Fibroblast of skin of abdomen (primary cell): ENCODE measurements around the gene CRABP1.
"Not testable (repeated sequence)": the region's sequence is repeated elsewhere in the genome, so short reads cannot be mapped to it uniquely, and the experiment has no call there.

Experiments used
- DNase-seq: peaks from one replicate; pipeline ENCODE4 v3.0.0-alpha.2; 2013

Gene CRABP1

DNA sequence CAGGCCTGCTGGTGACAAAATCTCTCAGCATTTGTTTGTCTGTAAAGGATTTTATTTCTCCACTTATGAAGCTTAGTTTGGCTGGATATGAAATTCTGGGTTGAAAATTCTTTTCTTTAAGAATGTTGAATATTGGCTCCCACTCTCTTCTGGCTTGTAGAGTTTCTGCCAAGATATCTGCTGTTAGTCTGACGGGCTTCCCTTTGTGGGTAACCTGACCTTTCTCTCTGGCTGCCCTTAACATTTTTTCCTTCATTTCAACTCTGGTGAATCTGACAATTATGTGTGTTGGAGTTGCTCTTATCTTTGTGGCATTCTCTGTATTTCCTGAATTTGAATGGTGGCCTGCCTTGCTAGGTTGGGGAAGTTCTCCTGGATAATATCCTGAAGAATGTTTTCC is 40.0 kb downstream of the CRABP1 start:
- DNase-seq: not testable (repeated sequence)

DNA sequence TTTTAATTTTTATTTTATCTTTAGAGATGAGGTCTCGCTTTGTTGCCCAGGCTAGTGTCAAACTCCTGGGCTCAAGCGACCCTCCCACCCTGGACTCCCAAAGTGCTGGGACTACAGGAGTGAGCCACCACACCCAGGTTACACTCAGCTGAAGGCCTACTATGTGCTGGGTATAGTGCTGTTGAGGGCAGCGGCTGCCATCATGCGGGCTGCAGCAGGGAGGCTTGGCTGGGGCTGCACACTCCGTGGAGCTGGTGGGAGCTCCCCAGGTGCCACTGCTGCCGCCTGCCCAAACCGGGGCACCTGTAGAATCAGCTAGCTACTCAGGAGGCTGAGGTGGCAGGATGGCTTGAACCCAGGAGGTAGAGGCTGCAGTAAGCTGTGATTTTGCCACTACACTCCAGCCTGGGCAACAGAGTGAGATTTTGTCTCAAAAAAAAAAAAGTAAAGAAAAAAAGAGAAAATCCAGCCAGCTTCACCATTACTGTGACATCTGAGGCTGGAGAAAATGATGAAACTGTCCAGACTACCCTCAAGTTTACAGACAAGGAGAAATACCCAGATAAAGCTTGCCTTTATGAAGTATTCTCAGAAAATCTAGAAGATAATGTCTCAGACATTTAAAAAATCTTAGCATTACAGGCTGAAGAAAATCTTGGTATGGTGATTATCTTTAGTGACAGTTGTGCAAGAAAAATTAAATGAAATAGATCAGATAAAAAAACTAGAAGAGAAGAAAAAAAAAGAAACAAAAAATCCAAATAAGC is 42.1 kb downstream of the CRABP1 start:
- DNase-seq: no peak

DNA sequence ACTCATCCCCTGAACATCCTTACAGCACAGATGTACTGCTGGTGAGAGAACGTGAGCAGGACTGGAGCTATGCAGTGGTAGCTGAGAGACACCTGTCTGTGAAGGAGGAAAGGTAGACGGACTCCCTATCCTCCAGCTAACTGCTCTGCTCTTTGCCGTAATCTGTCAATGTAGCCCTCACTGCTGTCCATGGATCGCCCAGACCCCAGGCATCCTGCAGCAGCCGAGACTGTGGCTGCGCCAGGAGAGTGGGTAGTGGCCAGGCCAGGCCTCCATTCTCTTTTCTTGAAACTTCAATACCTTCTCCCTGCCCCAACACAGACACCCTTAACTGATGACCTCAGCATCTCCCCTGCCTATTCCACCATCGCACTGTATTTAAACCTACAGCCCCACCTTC is 44.5 kb downstream of the CRABP1 start:
- no peak for DNase-seq

DNA sequence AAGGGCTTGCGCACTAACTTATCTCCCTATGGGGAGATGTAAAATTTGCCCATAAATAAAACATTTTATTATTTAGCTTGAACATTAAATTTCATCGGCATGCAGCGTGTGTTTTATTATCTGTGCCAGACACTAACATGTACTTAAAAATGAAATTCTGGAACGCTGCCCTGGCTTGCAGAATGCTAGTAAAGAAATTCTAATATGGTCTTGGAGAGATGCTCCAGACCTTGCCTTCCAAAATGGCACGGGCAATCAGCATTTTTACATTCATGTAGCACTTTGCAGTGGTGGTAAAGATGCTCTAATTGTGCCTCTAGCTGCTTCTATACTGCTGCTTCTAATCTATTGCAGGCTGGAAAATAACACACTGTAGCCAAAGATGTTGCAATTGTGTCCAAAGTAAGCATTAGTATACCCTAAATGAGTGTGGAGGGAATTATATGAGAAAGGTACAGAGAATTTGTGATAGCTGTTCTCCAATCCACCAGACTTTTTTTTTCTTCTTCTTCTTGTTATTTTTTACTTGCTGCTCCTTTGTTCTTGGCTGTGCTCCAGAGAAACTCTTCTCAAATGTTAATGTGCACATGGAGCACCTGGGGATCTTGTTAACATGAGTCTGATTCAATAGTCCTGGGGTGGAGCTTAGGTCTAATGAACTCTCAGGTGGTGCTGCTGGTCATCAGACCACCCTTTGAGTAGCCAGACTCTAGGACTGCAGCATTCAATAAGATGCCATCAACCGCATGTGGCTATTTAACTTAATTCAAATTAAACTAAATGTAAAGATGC is 47.3 kb downstream of the CRABP1 start:
- no peak for DNase-seq

DNA sequence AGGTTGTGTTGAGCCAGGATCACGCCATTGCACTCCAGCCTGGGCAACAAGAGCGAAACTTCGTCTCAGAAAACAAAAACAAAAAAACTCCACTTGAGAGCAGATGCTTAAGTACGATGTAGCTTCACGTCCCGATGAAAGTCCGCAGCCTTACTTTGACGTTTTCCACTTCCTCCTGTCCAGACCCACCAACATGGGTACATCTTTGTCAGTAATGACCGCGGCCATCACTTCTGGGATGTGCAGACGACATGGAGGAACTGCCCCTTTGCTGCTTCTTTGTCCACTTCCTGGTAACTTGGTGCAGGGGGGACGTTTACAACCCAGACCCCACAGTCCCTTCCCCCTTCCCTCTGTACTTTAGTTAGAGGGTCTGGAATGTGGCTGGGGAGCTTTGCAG is 48.7 kb downstream of the CRABP1 start:
- DNase-seq: no peak

DNA sequence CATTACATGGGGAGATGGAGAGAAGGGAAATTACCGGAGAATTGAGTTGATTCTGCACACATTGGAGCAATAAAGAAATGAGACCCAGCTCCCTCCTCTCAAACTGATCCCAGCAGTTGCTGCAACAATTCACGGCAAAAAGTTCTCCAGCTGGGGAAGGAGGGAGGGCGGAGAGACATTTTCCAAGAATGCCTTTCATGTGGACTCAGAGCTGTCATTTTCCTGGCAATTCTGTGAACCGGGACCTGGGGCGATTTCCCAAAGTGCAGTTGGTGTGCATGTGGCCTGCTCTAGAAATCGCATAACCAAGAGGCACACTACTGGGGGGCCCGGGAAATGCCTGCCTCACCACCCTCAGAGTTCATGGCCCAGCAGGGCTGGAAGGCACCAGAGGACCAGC is 49.2 kb downstream of the CRABP1 start:
- DNase-seq: peak; percentile 55

DNA sequence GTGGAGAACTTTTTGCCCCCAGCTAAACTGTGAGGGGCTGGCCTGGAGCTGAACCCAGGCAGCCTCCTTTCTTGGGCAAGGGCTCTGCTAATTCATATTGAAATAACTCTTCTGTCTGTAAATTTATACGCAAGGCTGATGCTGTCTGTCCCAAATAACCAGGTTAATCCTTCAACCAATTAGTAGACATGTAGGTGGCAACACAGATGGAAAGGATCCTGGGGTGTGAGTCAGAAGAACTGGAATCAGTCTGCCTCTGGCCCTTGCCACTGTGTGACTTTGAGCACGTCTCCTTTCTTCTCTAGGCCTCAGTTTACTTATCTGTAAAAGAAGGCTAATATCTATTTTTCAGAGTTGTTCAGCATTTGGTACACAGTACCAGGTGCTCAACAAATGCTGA is 49.6 kb downstream of the CRABP1 start:
- DNase-seq: no peak

DNA sequence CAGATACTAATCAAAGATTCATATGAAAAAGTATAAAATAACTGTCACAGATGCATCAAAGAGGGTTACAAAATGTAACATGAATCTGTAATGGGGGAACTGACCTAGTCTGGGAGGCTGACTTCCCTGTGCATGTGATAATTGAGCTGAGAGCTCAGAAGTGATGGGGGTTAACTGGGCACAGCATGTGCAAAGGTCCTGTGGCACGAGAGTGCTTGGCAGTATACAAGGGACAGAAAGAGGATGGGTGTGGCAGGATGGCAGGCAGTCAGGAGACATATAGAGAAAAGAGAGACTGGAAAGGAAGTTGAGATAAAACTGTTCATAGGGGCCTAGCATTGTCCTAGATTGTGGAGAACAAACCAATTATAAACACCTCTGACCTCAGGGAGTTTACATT is 50.1 kb downstream of the CRABP1 start:
- no peak for DNase-seq

DNA sequence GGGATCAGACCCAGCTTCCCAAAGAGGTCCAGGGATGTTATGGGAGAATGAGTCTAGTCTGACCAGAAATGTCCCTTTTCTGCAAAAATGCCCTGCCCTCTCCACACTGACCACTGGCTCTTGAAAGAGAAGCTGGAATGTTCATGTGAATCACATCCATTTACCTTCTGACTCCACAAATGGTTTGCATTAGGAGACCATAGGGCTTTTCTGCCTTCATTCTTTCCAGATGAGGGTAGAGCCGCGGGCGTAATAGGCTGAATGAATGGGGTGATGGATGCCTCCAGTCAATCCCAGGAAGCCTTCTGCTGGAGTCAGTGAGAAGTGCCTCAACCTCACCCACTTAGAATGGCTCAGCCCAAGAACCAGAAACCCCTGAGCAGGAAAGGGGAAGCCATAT is 50.7 kb downstream of the CRABP1 start:
- peak; percentile 74 for DNase-seq

DNA sequence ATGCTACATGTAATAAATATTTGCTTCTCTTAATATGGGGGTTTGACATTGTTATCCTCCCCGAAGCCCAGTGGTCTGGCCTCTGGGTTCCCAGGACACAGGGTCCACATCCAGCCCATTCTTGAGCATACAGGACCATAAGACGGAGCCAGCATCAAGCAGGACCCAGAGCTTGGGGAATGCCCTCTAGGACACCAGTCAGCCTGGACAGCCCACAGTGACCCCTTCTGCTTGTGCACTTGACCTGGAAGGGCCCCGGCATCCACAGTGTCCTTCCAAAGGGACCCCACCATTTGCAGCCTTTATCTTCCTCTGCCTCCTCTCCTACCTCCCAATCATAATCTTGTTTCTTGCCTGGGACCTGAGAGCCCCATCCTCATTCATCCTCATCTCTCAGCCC is 51.6 kb downstream of the CRABP1 start:
- DNase-seq: no peak

DNA sequence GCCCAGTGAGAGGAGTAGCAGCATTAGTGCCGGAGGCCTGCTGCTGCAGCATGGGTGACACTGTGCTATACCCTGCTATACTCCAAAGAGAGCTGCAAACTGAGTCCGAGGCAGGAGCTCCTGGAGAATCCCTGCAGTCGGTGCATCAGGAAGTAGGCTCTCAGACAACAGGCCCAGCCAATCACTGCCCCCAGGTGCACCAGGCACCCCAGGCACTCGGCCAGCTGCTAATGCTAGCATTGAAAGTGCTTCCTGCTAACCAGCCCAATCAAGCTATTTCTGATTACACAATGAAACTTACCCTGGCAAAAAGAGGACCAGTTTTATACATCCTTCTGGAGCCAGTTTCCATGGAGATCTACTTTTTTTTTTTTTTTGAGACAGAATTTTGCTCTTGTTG is 52.3 kb downstream of the CRABP1 start:
- DNase-seq: no peak

DNA sequence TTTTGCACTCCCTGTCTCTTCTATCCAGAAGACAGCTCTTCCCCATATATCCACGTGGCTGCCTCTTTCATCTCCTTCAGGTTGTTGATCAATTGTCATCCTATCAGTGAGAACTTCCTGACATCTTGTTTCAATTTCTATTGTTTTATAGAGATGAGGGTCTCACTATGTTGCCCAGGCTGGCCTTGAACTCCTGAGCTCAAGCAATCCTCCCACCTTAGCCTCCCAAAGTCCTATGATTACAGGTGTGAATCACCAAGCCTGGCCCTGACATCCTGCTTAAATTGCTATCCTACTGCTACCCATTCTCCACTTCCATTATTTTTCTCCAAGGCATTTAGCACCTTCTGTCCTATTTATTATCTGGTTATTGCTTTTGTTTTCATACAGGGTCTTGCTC is 53.0 kb downstream of the CRABP1 start:
- no peak for DNase-seq

DNA sequence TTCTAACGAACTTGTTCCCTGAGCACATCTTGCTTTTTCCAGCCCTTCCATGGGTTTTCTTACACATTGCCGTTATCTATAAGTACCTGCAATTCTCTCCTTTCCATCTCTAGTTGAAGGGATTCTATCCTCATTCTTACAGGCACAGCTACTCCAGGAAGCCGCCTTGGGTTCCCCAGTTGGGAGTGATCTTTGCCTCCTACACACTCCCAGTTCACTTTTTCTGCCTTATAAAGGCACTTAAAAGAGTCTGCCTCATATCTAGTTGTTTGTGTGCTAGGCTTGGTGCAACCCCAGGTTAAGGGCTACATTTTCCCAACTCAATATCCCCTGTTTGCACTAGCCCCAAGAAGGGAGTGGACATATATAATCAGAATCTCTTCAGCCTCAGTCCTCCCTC is 53.9 kb downstream of the CRABP1 start:
- no peak for DNase-seq

DNA sequence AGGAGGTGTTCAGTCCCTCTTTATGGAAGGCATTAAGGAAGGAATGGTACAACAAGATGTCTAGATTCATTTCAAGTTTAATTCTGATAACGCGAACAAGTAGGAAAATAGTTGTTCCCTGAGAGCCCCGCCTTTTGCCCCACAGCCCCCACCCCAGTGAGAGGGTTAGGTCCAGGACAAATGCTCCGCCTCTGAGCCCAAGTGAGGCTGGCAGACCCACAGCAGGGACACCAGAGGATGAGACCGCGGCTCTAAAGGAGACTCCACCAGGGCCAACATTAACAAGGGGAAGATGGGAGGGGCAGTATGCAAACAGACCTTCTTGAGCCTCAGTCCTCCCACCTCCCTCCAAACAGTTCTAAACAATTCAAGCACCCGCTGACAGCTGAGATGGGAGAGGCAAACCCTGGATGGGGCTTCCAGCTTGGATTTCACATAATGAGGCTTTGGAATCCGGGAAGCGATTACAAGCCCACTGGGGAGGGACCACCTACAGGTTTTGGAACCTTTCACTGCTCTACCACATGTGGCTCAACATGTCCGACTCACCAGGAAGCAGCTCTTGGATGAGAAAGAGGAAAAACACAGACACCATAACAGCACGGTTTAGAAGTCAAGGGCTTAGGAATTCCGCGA is 54.9 kb downstream of the CRABP1 start:
- DNase-seq: no peak

DNA sequence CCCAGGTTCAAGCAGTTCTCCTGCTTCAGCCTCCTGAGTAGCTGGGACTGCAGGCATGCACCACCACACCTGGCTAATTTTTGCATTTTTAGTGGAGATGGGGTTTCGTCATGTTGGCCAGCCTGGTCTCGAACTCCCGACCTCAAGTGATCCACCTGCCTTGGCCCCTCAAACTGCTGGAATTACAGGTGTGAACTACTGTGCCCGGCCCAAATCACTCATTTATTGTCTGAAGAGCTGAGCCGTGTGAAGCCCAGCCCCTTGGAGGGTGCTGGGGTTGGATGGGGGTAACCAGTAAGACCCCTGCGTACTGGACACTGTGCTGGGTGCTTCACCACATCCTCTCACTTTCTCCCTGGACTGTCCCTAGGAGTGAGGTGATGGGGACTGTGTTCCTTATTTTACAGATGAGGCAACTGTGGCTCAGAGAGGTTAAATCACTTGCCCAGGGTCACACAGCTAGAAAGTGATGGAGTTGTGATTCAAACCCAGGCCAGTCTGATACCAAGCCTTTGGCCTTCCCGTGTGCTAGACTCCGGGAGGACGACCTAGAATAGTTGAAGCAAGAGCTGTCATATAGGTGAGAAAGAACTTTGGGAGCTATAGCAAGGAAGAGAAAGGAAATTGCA is 56.1 kb downstream of the CRABP1 start:
- DNase-seq: no peak

DNA sequence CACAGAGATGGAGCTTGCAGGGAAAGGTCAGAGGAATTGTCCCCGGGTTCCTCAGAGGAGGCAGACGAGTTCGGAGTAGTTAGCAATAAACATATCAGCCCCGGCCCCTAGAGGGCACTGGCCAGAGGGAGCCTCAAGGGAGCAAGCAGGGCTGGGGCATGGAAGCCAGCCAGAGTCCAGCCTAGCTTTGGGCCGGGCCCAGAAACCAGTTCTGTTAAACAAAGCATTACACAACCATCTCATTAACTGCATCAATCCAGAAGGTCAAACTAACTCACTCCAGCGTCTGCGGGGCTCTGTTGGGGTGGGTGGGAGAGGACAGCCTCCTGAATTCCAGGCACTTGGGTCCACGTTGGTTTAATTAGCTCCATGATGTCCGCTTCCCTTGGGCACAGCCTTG is 56.8 kb downstream of the CRABP1 start:
- no peak for DNase-seq

DNA sequence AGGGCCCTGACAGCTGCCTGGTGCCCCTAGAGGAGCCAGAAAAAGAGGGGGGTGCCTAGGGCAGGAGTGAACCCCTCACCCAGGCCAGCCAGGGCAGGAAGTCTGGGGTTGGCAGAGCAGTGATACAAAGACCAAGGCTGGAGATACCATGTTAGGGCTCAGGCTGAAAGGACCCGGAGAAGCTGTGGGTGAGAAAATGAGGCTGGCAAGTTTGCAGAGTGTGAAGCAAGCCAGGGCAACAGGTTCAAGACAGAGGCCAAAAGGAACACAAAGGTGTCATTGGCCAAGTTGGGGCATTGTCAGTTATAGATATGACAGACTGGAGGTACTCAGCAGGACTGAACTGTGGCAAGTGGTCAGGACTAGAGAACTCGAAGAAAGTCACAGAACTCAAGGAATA is 57.2 kb downstream of the CRABP1 start:
- no peak for DNase-seq
